ENCODE results near the gene CPVL. TPM values are rescaled to one million over a fixed set of nuclear protein-coding genes. Genes with fewer than 3 reads are reported as not detected.

Gene CPVL
- total and polyA plus RNA-seq, 7 experiments from 2014 or later = 0.32 to 88.3 (median 3.0) TPM

DNA sequence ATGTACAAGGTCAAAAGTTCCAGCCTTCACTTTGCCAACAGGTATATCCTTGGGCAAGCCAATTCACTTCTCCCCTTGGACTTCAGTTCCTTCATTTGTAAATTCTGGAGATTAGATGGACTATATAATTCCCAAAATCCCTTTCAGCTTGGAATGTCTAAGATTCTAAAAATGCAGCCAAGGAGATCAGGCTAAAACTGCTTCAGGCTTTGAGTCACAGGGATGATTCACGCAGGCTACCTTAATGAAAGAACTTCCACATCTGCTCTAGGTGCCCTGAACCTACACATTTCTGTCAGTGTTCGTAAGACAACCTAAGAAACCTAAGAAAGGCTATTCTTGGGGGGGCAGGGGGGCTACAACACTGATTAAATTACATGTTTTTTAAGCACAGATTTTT, 7.1 kb downstream of the CPVL start:
- no peaks in the 10 kb centered on the region for H3K36me3 ChIP-seq (ENCODE audit: control insufficient read depth in 2 of 3, insufficient read depth in 3 of 3, low read length in 3 of 3)
- CTCF ChIA-PET = no interaction called here
- POLR2A ChIA-PET = no interaction called here
- peaks cover 0 to 4% (median 0%) of the 10 kb centered on the region in 11 donors for H3K9me3 Mint-ChIP-seq
- no peaks in the 10 kb centered on the region for H3K36me3 Mint-ChIP-seq
- no peak overlapping the region for H3K27ac Mint-ChIP-seq
- ATAC-seq = no peak
- H3K4me3 ChIP-seq (ENCODE audit: low read length) = no peak overlapping the region
- H3K27ac ChIP-seq (ENCODE audit: low read depth, low read length) = no peak overlapping the region
- intact Hi-C loops (cut with micrococcal nuclease) = no loop called here
- H3K4me1 Mint-ChIP-seq = peaks cover 0 to 2% (median 0%) of the 10 kb centered on the region in 7 donors
- H3K27me3 ChIP-seq (ENCODE audit: control insufficient read depth in 2 of 2, insufficient read depth in 2 of 2, low read length in 2 of 2) = no peaks in the 10 kb centered on the region
- H3K27me3 Mint-ChIP-seq = peaks cover 2 to 17% (median 7%) of the 10 kb centered on the region in 5 donors
- no peak overlapping the region for H3K4me3 Mint-ChIP-seq
- no peak for DNase-seq
- no peaks in the 10 kb centered on the region for H3K9me3 ChIP-seq (ENCODE audit: control insufficient read depth in 2 of 3, low read length in 3 of 3)
- H3K4me1 ChIP-seq (ENCODE audit: control insufficient read depth in 2 of 2, insufficient read depth in 2 of 2, low read length in 2 of 2) = no peaks in the 10 kb centered on the region

GRCh38 chr7:29138588-29138987, 7.7 kb downstream of the CPVL start:
- H3K27me3 Mint-ChIP-seq = peaks cover 4 to 19% (median 9%) of the 10 kb centered on the region in 5 donors
- H3K4me3 ChIP-seq (ENCODE audit: low read length) = no peak overlapping the region
- H3K27ac ChIP-seq (ENCODE audit: low read depth, low read length) = no peak overlapping the region
- H3K4me3 Mint-ChIP-seq = no peak overlapping the region
- H3K36me3 ChIP-seq (ENCODE audit: control insufficient read depth in 2 of 3, insufficient read depth in 3 of 3, low read length in 3 of 3) = no peaks in the 10 kb centered on the region
- CTCF ChIA-PET = no interaction called here
- H3K27ac Mint-ChIP-seq = no peak overlapping the region
- H3K9me3 ChIP-seq (ENCODE audit: control insufficient read depth in 2 of 3, low read length in 3 of 3) = no peaks in the 10 kb centered on the region
- DNase-seq (no peak), ATAC-seq (no peak)
- POLR2A ChIA-PET = no interaction called here
- no peaks in the 10 kb centered on the region for H3K4me1 ChIP-seq (ENCODE audit: control insufficient read depth in 2 of 2, insufficient read depth in 2 of 2, low read length in 2 of 2)
- H3K4me1 Mint-ChIP-seq = peaks cover 0 to 2% (median 0%) of the 10 kb centered on the region in 7 donors
- peaks cover 0 to 4% of the 10 kb centered on the region in 2 donors for H3K27me3 ChIP-seq (ENCODE audit: control insufficient read depth in 2 of 2, insufficient read depth in 2 of 2, low read length in 2 of 2)
- no peaks in the 10 kb centered on the region for H3K36me3 Mint-ChIP-seq
- intact Hi-C loops (cut with micrococcal nuclease) = no loop called here
- H3K9me3 Mint-ChIP-seq = peaks cover 0 to 4% (median 0%) of the 10 kb centered on the region in 11 donors

DNA sequence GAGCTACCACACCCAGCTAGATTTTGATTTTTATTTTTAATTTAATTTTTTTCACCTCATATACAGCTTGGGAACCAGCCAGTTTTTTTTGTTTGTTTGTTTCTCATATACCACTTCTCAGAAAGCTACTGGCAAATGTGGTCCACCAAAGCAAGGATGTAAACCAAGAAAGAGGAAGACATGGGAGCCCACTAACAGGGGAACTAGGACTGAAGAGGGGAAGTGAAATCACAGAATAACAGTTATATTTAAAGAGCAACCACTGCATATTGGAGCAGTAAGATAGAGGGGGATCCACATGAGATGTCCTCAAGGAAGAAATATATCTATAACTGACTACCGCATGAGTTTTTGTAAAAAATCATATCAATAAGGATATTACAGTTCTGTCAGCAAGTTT, 10.5 kb downstream of the CPVL start:
- Histone ChIP-seq H3K27me3 (ENCODE audit: control insufficient read depth in 2 of 2, insufficient read depth in 2 of 2, low read length in 2 of 2) (peaks cover 0 to 4% of the 10 kb centered on the region in 2 donors), H3K9me3 (ENCODE audit: control insufficient read depth in 2 of 3, low read length in 3 of 3) (no peaks in the 10 kb centered on the region), H3K27ac (ENCODE audit: low read depth, low read length) (no peak overlapping the region), H3K36me3 (ENCODE audit: control insufficient read depth in 2 of 3, insufficient read depth in 3 of 3, low read length in 3 of 3) (no peaks in the 10 kb centered on the region), H3K4me3 (ENCODE audit: low read length) (no peak overlapping the region), H3K4me1 (ENCODE audit: control insufficient read depth in 2 of 2, insufficient read depth in 2 of 2, low read length in 2 of 2) (no peaks in the 10 kb centered on the region)
- POLR2A ChIA-PET = no interaction called here
- H3K9me3 Mint-ChIP-seq = peaks cover 0 to 3% (median 0%) of the 10 kb centered on the region in 11 donors
- CTCF ChIA-PET = no interaction called here
- intact Hi-C loops (cut with micrococcal nuclease) = no loop called here
- H3K4me3 Mint-ChIP-seq = no peak overlapping the region
- DNase-seq (no peak), ATAC-seq (peak; percentile 54)
- no peaks in the 10 kb centered on the region for H3K36me3 Mint-ChIP-seq
- no peak overlapping the region for H3K27ac Mint-ChIP-seq
- H3K4me1 Mint-ChIP-seq = peaks cover 0 to 2% (median 0%) of the 10 kb centered on the region in 7 donors
- peaks cover 4 to 37% (median 15%) of the 10 kb centered on the region in 5 donors for H3K27me3 Mint-ChIP-seq

GRCh38 chr7:29132980-29133379, 13.4 kb downstream of the CPVL start:
- Mint-ChIP-seq H3K4me3 (no peak overlapping the region), H3K4me1 (peaks cover 0 to 2% (median 0%) of the 10 kb centered on the region in 7 donors), H3K36me3 (no peaks in the 10 kb centered on the region), H3K27me3 (peaks cover 7 to 43% (median 14%) of the 10 kb centered on the region in 5 donors), H3K27ac (no peak overlapping the region), H3K9me3 (peaks cover 0 to 3% (median 0%) of the 10 kb centered on the region in 11 donors)
- intact Hi-C loops (cut with micrococcal nuclease) = no loop called here
- no peaks in the 10 kb centered on the region for H3K4me1 ChIP-seq (ENCODE audit: control insufficient read depth in 2 of 2, insufficient read depth in 2 of 2, low read length in 2 of 2)
- CTCF ChIA-PET = no interaction called here
- POLR2A ChIA-PET = no interaction called here
- no peaks in the 10 kb centered on the region for H3K36me3 ChIP-seq (ENCODE audit: control insufficient read depth in 2 of 3, insufficient read depth in 3 of 3, low read length in 3 of 3)
- H3K27ac ChIP-seq (ENCODE audit: low read depth, low read length) = no peak overlapping the region
- H3K9me3 ChIP-seq (ENCODE audit: control insufficient read depth in 2 of 3, low read length in 3 of 3) = no peaks in the 10 kb centered on the region
- no peak overlapping the region for H3K4me3 ChIP-seq (ENCODE audit: low read length)
- ATAC-seq (no peak), DNase-seq (no peak)
- peaks cover 0 to 4% of the 10 kb centered on the region in 2 donors for H3K27me3 ChIP-seq (ENCODE audit: control insufficient read depth in 2 of 2, insufficient read depth in 2 of 2, low read length in 2 of 2)

- POLR2A ChIA-PET = no interaction called here
- no peak for DNase-seq
- ATAC-seq = no peak
- H3K9me3 ChIP-seq (ENCODE audit: control insufficient read depth in 2 of 3, low read length in 3 of 3) = no peaks in the 10 kb centered on the region
- Mint-ChIP-seq H3K27ac (no peak overlapping the region), H3K36me3 (no peaks in the 10 kb centered on the region), H3K4me3 (no peak overlapping the region), H3K4me1 (no peaks in the 10 kb centered on the region), H3K27me3 (peaks cover 7 to 43% (median 14%) of the 10 kb centered on the region in 5 donors), H3K9me3 (peaks cover 0 to 2% (median 0%) of the 10 kb centered on the region in 11 donors)
- H3K4me3 ChIP-seq (ENCODE audit: low read length) = no peak overlapping the region
- H3K27ac ChIP-seq (ENCODE audit: low read depth, low read length) = no peak overlapping the region
- no peaks in the 10 kb centered on the region for H3K4me1 ChIP-seq (ENCODE audit: control insufficient read depth in 2 of 2, insufficient read depth in 2 of 2, low read length in 2 of 2)
- CTCF ChIA-PET = no interaction called here
- intact Hi-C loops (cut with micrococcal nuclease) = no loop called here
- H3K27me3 ChIP-seq (ENCODE audit: control insufficient read depth in 2 of 2, insufficient read depth in 2 of 2, low read length in 2 of 2) = peaks cover 0 to 4% of the 10 kb centered on the region in 2 donors
- no peaks in the 10 kb centered on the region for H3K36me3 ChIP-seq (ENCODE audit: control insufficient read depth in 2 of 3, insufficient read depth in 3 of 3, low read length in 3 of 3)
Observed at GRCh38 chr7:29131678-29132077, 14.7 kb downstream of the CPVL start.

DNA sequence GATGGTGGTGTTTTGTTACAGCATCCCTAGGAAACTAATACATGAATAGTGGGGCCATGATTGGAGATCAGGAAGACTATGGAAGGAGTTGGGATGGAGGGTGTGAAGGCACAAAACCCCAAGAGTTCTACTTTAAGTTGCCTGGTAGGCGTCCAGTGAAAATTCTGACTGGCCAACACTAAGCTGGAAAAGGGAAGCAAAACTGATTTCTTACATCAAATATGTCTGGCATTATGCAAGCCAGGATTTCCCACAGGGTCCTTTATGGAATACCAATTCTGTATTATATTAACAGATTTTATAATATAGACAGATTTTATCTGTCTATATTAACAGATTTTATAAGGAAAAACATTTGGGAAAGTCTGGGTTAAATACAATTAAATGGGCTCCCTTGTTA, 16.2 kb downstream of the CPVL start:
- no peaks in the 10 kb centered on the region for H3K4me1 ChIP-seq (ENCODE audit: control insufficient read depth in 2 of 2, insufficient read depth in 2 of 2, low read length in 2 of 2)
- peaks cover 7 to 38% (median 14%) of the 10 kb centered on the region in 5 donors for H3K27me3 Mint-ChIP-seq
- no peak overlapping the region for H3K27ac Mint-ChIP-seq
- H3K9me3 ChIP-seq (ENCODE audit: control insufficient read depth in 2 of 3, low read length in 3 of 3) = no peaks in the 10 kb centered on the region
- intact Hi-C loops (cut with micrococcal nuclease) = no loop called here
- no peak for ATAC-seq
- H3K36me3 ChIP-seq (ENCODE audit: control insufficient read depth in 2 of 3, insufficient read depth in 3 of 3, low read length in 3 of 3) = no peaks in the 10 kb centered on the region
- ChIA-PET POLR2A (no interaction called here), CTCF (no interaction called here)
- peaks cover 0 to 4% of the 10 kb centered on the region in 2 donors for H3K27me3 ChIP-seq (ENCODE audit: control insufficient read depth in 2 of 2, insufficient read depth in 2 of 2, low read length in 2 of 2)
- H3K4me3 Mint-ChIP-seq = no peak overlapping the region
- no peak overlapping the region for H3K4me3 ChIP-seq (ENCODE audit: low read length)
- H3K4me1 Mint-ChIP-seq = no peaks in the 10 kb centered on the region
- DNase-seq = no peak
- H3K9me3 Mint-ChIP-seq = no peaks in the 10 kb centered on the region
- no peaks in the 10 kb centered on the region for H3K36me3 Mint-ChIP-seq
- no peak overlapping the region for H3K27ac ChIP-seq (ENCODE audit: low read depth, low read length)

GRCh38 chr7:29127527-29127926, 18.8 kb downstream of the CPVL start:
- H3K4me3 ChIP-seq (ENCODE audit: low read length) = no peak overlapping the region
- H3K27me3 ChIP-seq (ENCODE audit: control insufficient read depth in 2 of 2, insufficient read depth in 2 of 2, low read length in 2 of 2) = no peaks in the 10 kb centered on the region
- H3K27ac ChIP-seq (ENCODE audit: low read depth, low read length) = no peak overlapping the region
- intact Hi-C loops (cut with micrococcal nuclease) = no loop called here
- ChIA-PET POLR2A (no interaction called here), CTCF (interaction anchor here (0.6 kb wide), 1 partner anchor 212 kb away, joined by 5 read pairs; no protein-coding TSS in a partner anchor)
- ATAC-seq = no peak
- Mint-ChIP-seq H3K36me3 (no peaks in the 10 kb centered on the region), H3K9me3 (no peaks in the 10 kb centered on the region), H3K27me3 (peaks cover 0 to 19% (median 3%) of the 10 kb centered on the region in 5 donors), H3K4me3 (no peak overlapping the region), H3K4me1 (no peaks in the 10 kb centered on the region), H3K27ac (no peak overlapping the region)
- no peaks in the 10 kb centered on the region for H3K9me3 ChIP-seq (ENCODE audit: control insufficient read depth in 2 of 3, low read length in 3 of 3)
- no peak for DNase-seq
- H3K36me3 ChIP-seq (ENCODE audit: control insufficient read depth in 2 of 3, insufficient read depth in 3 of 3, low read length in 3 of 3) = no peaks in the 10 kb centered on the region
- no peaks in the 10 kb centered on the region for H3K4me1 ChIP-seq (ENCODE audit: control insufficient read depth in 2 of 2, insufficient read depth in 2 of 2, low read length in 2 of 2)

Measured in naive thymus-derived CD4-positive, alpha-beta T cell (primary cell).